H1 (cell line): ENCODE data around the gene LIMA1. TPM values are rescaled to one million over a fixed set of nuclear protein-coding genes. Genes with fewer than 3 reads are reported as not detected.

ENCODE experiments used
- CTCF ChIA-PET: fragments of 300-600 bp; sonication (Branson Sonifier 250); formaldehyde crosslinking; loops from one replicate; lab custom pipeline; 2021; ENCODE audit not compliant: partially characterized antibody; lab: Charles Lee
- POLR2A ChIA-PET: fragments of 300-600 bp; sonication (Branson Sonifier 250); formaldehyde crosslinking; loops from one replicate; lab custom pipeline; 2021; ENCODE audit warnings: inconsistent platforms; ENCODE audit not compliant: partially characterized antibody; lab: Charles Lee
- DNase-seq, 2 experiments: peaks; one replicate each; pipeline versions ENCODE4 v3.0.0 to v3.0.0-alpha.2; 2010 to 2022; ENCODE audit warnings: low spot score in 2 of 2, low read depth in 1 of 2, mixed read lengths in 1 of 2
- FAIRE-seq: peaks from 2 replicates; lab custom pipeline; 2011; peaks lifted over from hg19 to GRCh38; lab: Jason Lieb, UNC
- H2AFZ ChIP-seq: 2 replicates; pipeline ENCODE4 v1.8.1; 2012; ENCODE audit warnings: low read length, inconsistent platforms
- H2AK5ac ChIP-seq: 2 replicates; pipeline ENCODE4 v1.6.1; 2013; ENCODE audit warnings: low read depth, low read length
- H2BK120ac ChIP-seq: replicated peaks from 2 replicates; pipeline ENCODE3; 2013; ENCODE audit warnings: low read depth, low read length, inconsistent platforms
- H2BK12ac ChIP-seq: 2 replicates; pipeline ENCODE4 v1.6.1; 2013; ENCODE audit warnings: low read depth, low read length
- H2BK15ac ChIP-seq: 2 replicates; pipeline ENCODE4 v1.6.1; 2013; ENCODE audit warnings: low read length
- H2BK20ac ChIP-seq: 2 replicates; pipeline ENCODE4 v1.6.1; 2013; ENCODE audit warnings: low read length
- H2BK5ac ChIP-seq: 2 replicates; pipeline ENCODE4 v1.6.1; 2013; ENCODE audit warnings: low read depth, low read length
- H3K14ac ChIP-seq: 2 replicates; pipeline ENCODE4 v1.6.1; 2013; ENCODE audit warnings: inconsistent platforms; ENCODE audit not compliant: insufficient read length
- H3K18ac ChIP-seq: 2 replicates; pipeline ENCODE4 v1.6.1; 2013; ENCODE audit warnings: low read length; ENCODE audit errors: extremely low read depth
- H3K23ac ChIP-seq: 2 replicates; pipeline ENCODE4 v1.6.1; 2013; ENCODE audit warnings: inconsistent platforms; ENCODE audit not compliant: insufficient read length
- H3K23me2 ChIP-seq: 2 replicates; pipeline ENCODE4 v1.6.1; 2013; ENCODE audit warnings: low read depth, low read length
- H3K27ac ChIP-seq: 2 replicates; pipeline ENCODE4 v1.6.1; 2011; ENCODE audit warnings: low read depth, low read length, inconsistent platforms
- H3K27me3 ChIP-seq, 4 experiments: replicated peaks in 1 of 4; 1 replicate in 1 of 4; 2 replicates in 3 of 4; pipeline versions ENCODE4 v1.6.1 to v1.8.1; 2011 to 2013; ENCODE audit warnings: low read length in 3 of 4, mild to moderate bottlenecking in 3 of 4, inconsistent platforms in 2 of 4, mixed read lengths in 2 of 4, moderate library complexity in 1 of 4; ENCODE audit not compliant: control insufficient read depth in 3 of 4, insufficient read depth in 3 of 4; ENCODE audit errors: extremely low read depth in 1 of 4
- H3K36me3 ChIP-seq, 4 experiments: 2 replicates each; pipeline versions ENCODE4 v1.6.1 to v1.8.1; 2011 to 2013; ENCODE audit warnings: mild to moderate bottlenecking in 4 of 4, low read length in 3 of 4, moderate library complexity in 2 of 4, control low read depth in 1 of 4, inconsistent platforms in 1 of 4; ENCODE audit not compliant: insufficient read depth in 4 of 4, control insufficient read depth in 2 of 4
- H3K4ac ChIP-seq: replicated peaks from 2 replicates; pipeline ENCODE3; 2013; ENCODE audit warnings: low read length, low read depth, mixed read lengths, inconsistent platforms; ENCODE audit not compliant: insufficient read length
- H3K4me1 ChIP-seq, 4 experiments: replicated peaks in 1 of 4; 1 replicate in 1 of 4; 2 replicates in 3 of 4; pipeline versions ENCODE4 v1.6.1 to v1.8.1; 2011 to 2013; ENCODE audit warnings: low read length in 3 of 4, inconsistent platforms in 2 of 4, mixed read lengths in 1 of 4; ENCODE audit not compliant: insufficient read depth in 4 of 4, control insufficient read depth in 3 of 4
- H3K4me2 ChIP-seq, 2 experiments: 2 replicates each; pipeline versions ENCODE4 v1.6.1 to v1.8.1; 2011 to 2013; ENCODE audit warnings: low read depth in 2 of 2, low read length in 2 of 2, control low read depth in 1 of 2, inconsistent platforms in 1 of 2, mild to moderate bottlenecking in 1 of 2; ENCODE audit not compliant: insufficient read depth in 1 of 2
- H3K4me3 ChIP-seq, 4 experiments: fragments of 200-600, 300-600 bp in 1 of 4; sonication (generic), shearing (Covaris generic), sonication (Bioruptor Twin) in 1 of 4; 2 replicates each; pipeline versions ENCODE4 v1.5.1 to v1.8.1; 2011 to 2016; ENCODE audit warnings: low read length in 4 of 4, low read depth in 3 of 4, control low read depth in 2 of 4, inconsistent platforms in 2 of 4, mild to moderate bottlenecking in 2 of 4, mixed read lengths in 1 of 4, moderate library complexity in 1 of 4; ENCODE audit not compliant: insufficient read depth in 2 of 4; ENCODE audit errors: extremely low read depth in 1 of 4
- H3K56ac ChIP-seq: replicated peaks from 2 replicates; pipeline ENCODE3; 2013; ENCODE audit warnings: low read depth, mild to moderate bottlenecking, mixed read lengths, low read length, inconsistent platforms; ENCODE audit not compliant: insufficient read length
- H3K79me1 ChIP-seq: 2 replicates; pipeline ENCODE4 v1.6.1; 2013; ENCODE audit warnings: low read depth, low read length, control low read depth
- H3K79me2 ChIP-seq, 2 experiments: 2 replicates each; pipeline versions ENCODE4 v1.6.1 to v1.8.1; 2012 to 2013; ENCODE audit warnings: low read length in 2 of 2, mild to moderate bottlenecking in 2 of 2, inconsistent platforms in 1 of 2; ENCODE audit not compliant: insufficient read depth in 2 of 2, control insufficient read depth in 1 of 2
- H3K9ac ChIP-seq, 4 experiments: replicated peaks in 1 of 4; 1 replicate in 1 of 4; 2 replicates in 3 of 4; pipeline versions ENCODE4 v1.6.1 to v1.8.1; 2011 to 2013; ENCODE audit warnings: low read depth in 3 of 4, low read length in 3 of 4, control low read depth in 2 of 4, mild to moderate bottlenecking in 2 of 4, moderate library complexity in 2 of 4, inconsistent platforms in 1 of 4; ENCODE audit errors: extremely low read depth in 1 of 4
- H3K9me3 ChIP-seq, 2 experiments: 2 replicates each; pipeline versions ENCODE4 v1.6.1 to v1.8.1; 2012 to 2013; ENCODE audit warnings: mild to moderate bottlenecking in 2 of 2, moderate library complexity in 2 of 2, control low read depth in 1 of 2, inconsistent platforms in 1 of 2, low read depth in 1 of 2, low read length in 1 of 2, mixed read lengths in 1 of 2; ENCODE audit not compliant: insufficient read depth in 2 of 2
- H4K20me1 ChIP-seq, 2 experiments: replicated peaks in 1 of 2; 2 replicates each; pipeline versions ENCODE3 to v1.8.1; 2011 to 2013; ENCODE audit warnings: inconsistent platforms in 2 of 2, low read length in 2 of 2, mild to moderate bottlenecking in 1 of 2; ENCODE audit not compliant: insufficient read depth in 2 of 2, control insufficient read depth in 1 of 2
- H4K5ac ChIP-seq: 2 replicates; pipeline ENCODE4 v1.6.1; 2013; ENCODE audit warnings: low read length, low read depth, mixed read lengths, inconsistent platforms; ENCODE audit not compliant: insufficient read length
- H4K8ac ChIP-seq: 2 replicates; pipeline ENCODE4 v1.8.0; 2013; ENCODE audit warnings: mild to moderate bottlenecking, moderate library complexity, low read length, inconsistent platforms; ENCODE audit not compliant: insufficient read depth; ENCODE audit errors: extremely low read depth
- H4K91ac ChIP-seq: replicated peaks from 2 replicates; pipeline ENCODE3; 2013; ENCODE audit warnings: low read length, mixed read lengths, inconsistent platforms; ENCODE audit not compliant: insufficient read length
- ATF2 ChIP-seq: IDR thresholded peaks from 2 replicates; pipeline ENCODE4 v1.6.1; 2012; ENCODE audit warnings: low read length, inconsistent platforms
- EGR1 ChIP-seq: IDR thresholded peaks from 2 replicates; pipeline ENCODE4 v1.6.1; 2011; ENCODE audit warnings: low read depth, low read length, borderline replicate concordance
- EP300 ChIP-seq, 2 experiments: IDR thresholded peaks; 1 replicate in 1 of 2; 2 replicates in 1 of 2; pipeline ENCODE4 v1.6.1; 2011 to 2012; ENCODE audit warnings: low read depth in 2 of 2, low read length in 2 of 2, mild to moderate bottlenecking in 2 of 2, borderline replicate concordance in 1 of 2, inconsistent platforms in 1 of 2, moderate library complexity in 1 of 2
- GABPA ChIP-seq: IDR thresholded peaks from 2 replicates; pipeline ENCODE4 v1.6.1; 2011; ENCODE audit warnings: mild to moderate bottlenecking, low read length, moderate library complexity, borderline replicate concordance; ENCODE audit not compliant: insufficient read depth
- JUN ChIP-seq: IDR thresholded peaks from 2 replicates; pipeline ENCODE4 v1.6.1; 2011; ENCODE audit warnings: low read depth, mild to moderate bottlenecking, improper control_type of control experiment, low read length
- MAFK ChIP-seq: IDR thresholded peaks from 2 replicates; pipeline ENCODE4 v1.6.1; 2012; ENCODE audit warnings: low read depth, mild to moderate bottlenecking, improper control_type of control experiment, low read length
- NANOG ChIP-seq: IDR thresholded peaks from 2 replicates; pipeline ENCODE4 v1.6.1; 2011; ENCODE audit warnings: low read length, low read depth, mild to moderate bottlenecking, inconsistent platforms; ENCODE audit not compliant: insufficient read depth, poor library complexity, severe bottlenecking
- POLR2AphosphoS5 ChIP-seq: IDR thresholded peaks from 2 replicates; pipeline ENCODE4 v1.6.1; 2011; ENCODE audit warnings: low read depth, low read length
- POU5F1 ChIP-seq: IDR thresholded peaks from 2 replicates; pipeline ENCODE4 v1.6.1; 2011; ENCODE audit warnings: low read depth, mild to moderate bottlenecking, low read length, moderate library complexity
- RBBP5 ChIP-seq: IDR thresholded peaks from 2 replicates; pipeline ENCODE4 v1.7.1; 2012; ENCODE audit warnings: low read depth, mild to moderate bottlenecking, inconsistent platforms, low read length, moderate library complexity, borderline replicate concordance
- SRF ChIP-seq: IDR thresholded peaks from 2 replicates; pipeline ENCODE4 v1.6.1; 2011; ENCODE audit warnings: mild to moderate bottlenecking, low read depth, low read length, moderate library complexity
- WGBS, 2 experiments: shearing (Covaris generic) in 1 of 2; methylation state at CpG; one replicate each; pipeline versions ENCODE4 v1.1.6 to v1.1.7; 2013 to 2015; ENCODE audit warnings: low lambda C conversion rate in 2 of 2, mixed read lengths in 2 of 2, inconsistent platforms in 1 of 2, low coverage in 1 of 2, missing lambda C conversion rate in 1 of 2; ENCODE audit not compliant: insufficient replicate concordance in 2 of 2, insufficient coverage in 1 of 2, insufficient read length in 1 of 2; ENCODE audit errors: extremely low coverage in 1 of 2, missing lambda C conversion rate in 1 of 2; 5-methylcytosine and 5-hydroxymethylcytosine counted together
- polyA plus RNA-seq, 7 experiments: library from polyadenylated mRNA; depleted of rRNA in 3 of 7; stranded (reverse) in 5 of 7; unstranded in 2 of 7; fragments of >200 nt in 5 of 7; fragments of 200-250 nt in 2 of 7; gene quantifications; 1 replicate in 5 of 7; 2 replicates in 1 of 7; 4 replicates in 1 of 7; pipeline versions ENCODE4 v1.2.1 to v1.2.3, GENCODE V29; 2011 to 2013; ENCODE audit warnings: missing spikeins in 2 of 7, mixed read lengths in 2 of 7
- total RNA-seq: library from RNA; stranded (reverse); fragmentation: NEBNext Ultra II Directional; extraction: Animal tissue kit (Norgen Biotek cat#: 25700); gene quantifications from 2 replicates; pipeline ENCODE4 v1.2.1, GENCODE V29; 2021

Gene LIMA1
- total and polyA plus RNA-seq, 2 of the 8 experiments (the other 6 are each of a cell fraction or from before 2014, with no cell fraction given), result 12.7 to 47.6 TPM

GRCh38 chr12:50242751-50243191 is 40.5 kb downstream of the LIMA1 start:
- no peak for FAIRE-seq
- H3K14ac ChIP-seq, result no peak overlapping the region
- no peak overlapping the region for H2BK5ac ChIP-seq
- DNase-seq, result no peak
- H2AFZ ChIP-seq, result no peak overlapping the region
- H3K9ac ChIP-seq, result no peak overlapping the region
- H3K4me3 ChIP-seq, result no peak overlapping the region
- no peaks in the 10 kb centered on the region for H3K36me3 ChIP-seq
- H3K9me3 ChIP-seq, result no peaks in the 10 kb centered on the region
- H4K20me1 ChIP-seq, result no peaks in the 10 kb centered on the region
- no peak overlapping the region for H2BK20ac ChIP-seq
- 92% methylated on average over 1 of the region's 1 CpG; no CpG with 5 or more reads in 1 of the 2 experiments for WGBS, 2 experiments
- H3K27ac ChIP-seq, result no peak overlapping the region
- H3K4ac ChIP-seq, result no peak overlapping the region
- H4K5ac ChIP-seq, result no peak overlapping the region
- no peaks in the 10 kb centered on the region for H3K79me1 ChIP-seq
- H3K23ac ChIP-seq, result no peak overlapping the region
- no peaks in the 10 kb centered on the region for H3K4me1 ChIP-seq
- H3K23me2 ChIP-seq, result no peaks in the 10 kb centered on the region
- no peak overlapping the region for H3K56ac ChIP-seq
- H2BK120ac ChIP-seq, result no peak overlapping the region
- H2AK5ac ChIP-seq, result no peak overlapping the region
- CTCF ChIA-PET, result interaction anchor here (0.7 to 1.4 kb wide), 3 partner anchors 29 to 276 kb away, joined by 3 read pairs; no protein-coding TSS in a partner anchor
- no peak overlapping the region for H3K18ac ChIP-seq
- H4K8ac ChIP-seq, result no peak overlapping the region
- POLR2A ChIA-PET, result interaction anchor here (1.1 to 1.4 kb wide), 2 partner anchors 20 to 40 kb away, joined by 4 read pairs; partner anchors contain the start of gene LIMA1
- no peak overlapping the region for H2BK15ac ChIP-seq
- no peak overlapping the region for H4K91ac ChIP-seq
- no peaks in the 10 kb centered on the region for H3K79me2 ChIP-seq
- no peaks in the 10 kb centered on the region for H3K27me3 ChIP-seq
- no peak overlapping the region for H2BK12ac ChIP-seq
- H3K4me2 ChIP-seq, result no peak overlapping the region
- TF ChIP-seq POU5F1, result no peak
- TF ChIP-seq ATF2, result no peak
- TF ChIP-seq MAFK, result no peak
- TF ChIP-seq EGR1, result no peak
- TF ChIP-seq RBBP5, result no peak
- TF ChIP-seq SRF, result no peak
- no peak for TF ChIP-seq EP300 (IDR thresholded peaks at IDR 0.05; ENCODE audit: borderline replicate concordance in 1 of 2, low read depth in 2 of 2, low read length in 2 of 2)
- no peak for TF ChIP-seq POLR2AphosphoS5
- TF ChIP-seq GABPA, result no peak
- TF ChIP-seq JUN, result no peak
- no peak for TF ChIP-seq NANOG
